GDM1 (cell line): Measurements from ENCODE around the gene KSR1.
"Not testable (repeated sequence)": the region's sequence is repeated elsewhere in the genome, so short reads cannot be mapped to it uniquely, and the experiment has no call there.

Source experiments
- DNase-seq: peaks from one replicate; lab custom pipeline; 2025; lab: John Stamatoyannopoulos, UW

The KSR1 gene

DNA sequence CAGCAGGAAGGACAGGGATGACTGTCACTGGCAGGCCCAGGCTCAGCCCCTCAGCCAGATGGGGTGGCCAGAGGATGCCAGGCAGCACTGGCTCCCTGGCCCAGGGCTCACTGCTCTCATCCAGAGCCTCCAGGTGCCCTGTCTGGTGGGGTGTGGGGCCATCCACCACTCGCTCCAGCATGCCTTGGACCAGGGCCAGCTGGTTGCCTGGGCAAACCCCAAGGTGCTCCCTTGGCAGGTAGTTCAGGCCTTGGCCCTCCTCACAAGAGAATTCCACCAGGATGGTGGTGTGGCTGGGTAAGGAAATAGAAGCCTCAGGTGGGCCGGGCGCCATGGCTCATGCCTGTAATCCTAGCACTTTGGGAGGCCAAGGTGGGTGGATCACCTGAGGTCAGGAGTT is 204.2 kb downstream of the KSR1 start:
- no peak for DNase-seq

GRCh38 chr17:27663936-27664605 is 207.8 kb downstream of the KSR1 start:
- no peak for DNase-seq

DNA sequence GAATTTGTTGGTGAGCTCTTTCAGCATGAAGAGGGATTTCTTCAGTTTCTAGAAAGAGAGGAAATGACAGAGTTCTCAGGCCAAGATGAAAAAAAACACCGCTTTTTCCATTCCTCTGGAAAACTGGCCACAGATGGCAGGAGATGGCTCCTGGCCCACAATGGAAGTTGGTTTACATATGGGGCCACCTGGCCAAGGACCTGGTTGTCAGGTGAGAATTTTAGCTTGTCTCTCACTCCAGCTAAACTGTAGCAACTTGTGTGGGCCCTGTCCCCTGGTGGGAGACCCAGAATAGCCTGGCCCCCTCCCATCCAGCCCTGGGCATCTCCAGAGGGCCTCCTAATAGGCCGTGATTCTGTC is 208.3 kb downstream of the KSR1 start:
- DNase-seq = no peak

DNA sequence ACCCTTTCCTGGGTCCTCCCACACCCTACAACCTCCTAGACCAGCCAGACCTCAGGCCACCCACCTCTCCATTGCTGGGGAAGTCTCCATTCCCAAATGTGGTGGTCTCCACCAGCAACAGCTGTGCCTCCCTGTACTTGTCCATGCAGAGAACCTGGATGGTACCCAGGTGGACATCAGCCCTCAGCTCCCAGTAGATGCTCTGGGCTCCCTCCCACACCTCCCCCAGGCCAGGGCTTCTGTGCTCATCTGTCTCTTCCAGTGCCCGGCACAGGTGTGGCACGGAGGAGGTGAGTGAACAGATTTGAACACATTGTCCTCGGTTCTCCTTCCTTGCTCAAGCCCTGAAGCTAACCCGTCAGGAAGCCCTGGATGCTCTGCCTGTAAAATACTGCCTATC is 209.3 kb downstream of the KSR1 start:
- DNase-seq = no peak

GRCh38 chr17:27666270-27666669 is 210.0 kb downstream of the KSR1 start:
- not testable (repeated sequence) for DNase-seq

DNA sequence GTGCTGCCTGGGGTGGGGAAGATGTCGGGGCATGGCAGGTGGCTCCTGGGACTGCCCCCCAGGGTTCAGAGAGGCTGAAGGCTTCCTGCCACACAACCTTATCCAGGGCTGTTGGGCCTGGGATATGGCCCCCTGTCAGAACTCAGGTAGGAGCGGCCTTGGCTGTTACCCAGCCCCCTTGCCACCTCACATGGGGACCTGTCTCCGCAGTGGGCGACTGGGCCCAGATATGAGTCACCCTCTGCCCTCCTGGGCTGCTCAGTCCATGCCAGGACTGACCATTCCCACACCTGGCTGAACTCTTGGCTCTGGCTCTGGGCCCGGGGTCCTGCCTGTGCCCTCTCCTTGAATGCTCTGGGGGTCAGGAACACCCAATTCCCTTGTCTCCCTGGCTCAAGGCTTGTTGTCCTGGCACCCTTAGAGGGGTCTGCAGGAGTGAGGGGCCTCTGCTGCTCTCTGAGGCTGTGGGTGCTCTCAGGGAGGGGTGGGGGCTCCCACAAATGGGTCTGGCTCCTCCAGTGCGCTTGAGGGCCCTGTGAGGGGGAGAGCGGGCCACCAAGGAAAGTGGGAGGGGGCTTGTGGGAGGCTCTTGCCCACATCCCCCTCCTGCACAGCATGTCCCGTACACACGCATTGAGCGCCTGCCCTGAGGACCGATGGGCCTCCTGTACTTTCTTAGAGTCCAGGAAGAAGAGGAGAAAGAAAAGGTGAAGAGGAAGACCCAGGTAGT is 210.7 kb downstream of the KSR1 start:
- DNase-seq = no peak

- no peak for DNase-seq
These were observed 211.6 kb downstream of the KSR1 start for GRCh38 chr17:27667656-27668487.

DNA sequence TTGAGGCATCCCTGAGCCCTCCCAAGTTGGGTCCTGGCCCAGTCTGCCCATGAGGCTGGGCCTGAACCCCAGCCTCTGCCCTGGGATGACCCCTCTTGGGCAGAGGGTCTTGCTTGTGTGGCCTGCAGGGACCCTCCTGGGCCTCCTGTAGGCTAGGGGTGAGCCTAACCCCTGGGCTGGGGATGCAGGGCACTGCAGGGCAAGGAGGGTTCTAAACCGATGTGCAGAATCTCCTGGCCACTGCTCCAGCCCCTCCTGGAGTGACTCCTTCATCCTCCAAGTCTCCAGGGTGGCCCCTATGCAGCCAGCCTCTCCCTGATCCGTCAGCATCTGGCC is 212.2 kb downstream of the KSR1 start:
- no peak for DNase-seq

DNA sequence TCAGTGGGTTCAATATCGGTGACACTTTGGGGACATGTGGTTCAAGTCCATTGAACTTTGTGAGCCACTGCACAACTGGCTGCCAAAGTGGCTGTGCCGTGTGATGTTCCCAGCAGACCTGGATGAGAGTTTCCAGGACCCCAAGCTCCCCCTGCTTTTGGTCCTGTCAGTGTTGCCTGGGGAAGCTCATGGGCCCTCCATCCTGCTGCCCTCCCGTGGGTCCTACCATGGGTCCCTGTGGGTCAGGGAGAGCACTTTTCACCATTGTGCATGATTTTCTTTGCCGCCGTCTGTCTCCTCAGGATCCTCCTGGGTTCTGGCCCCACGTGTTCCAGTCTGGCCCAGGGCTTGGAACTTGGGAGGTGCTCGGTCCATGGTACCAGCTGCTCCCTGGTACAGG is 212.9 kb downstream of the KSR1 start:
- no peak for DNase-seq

DNA sequence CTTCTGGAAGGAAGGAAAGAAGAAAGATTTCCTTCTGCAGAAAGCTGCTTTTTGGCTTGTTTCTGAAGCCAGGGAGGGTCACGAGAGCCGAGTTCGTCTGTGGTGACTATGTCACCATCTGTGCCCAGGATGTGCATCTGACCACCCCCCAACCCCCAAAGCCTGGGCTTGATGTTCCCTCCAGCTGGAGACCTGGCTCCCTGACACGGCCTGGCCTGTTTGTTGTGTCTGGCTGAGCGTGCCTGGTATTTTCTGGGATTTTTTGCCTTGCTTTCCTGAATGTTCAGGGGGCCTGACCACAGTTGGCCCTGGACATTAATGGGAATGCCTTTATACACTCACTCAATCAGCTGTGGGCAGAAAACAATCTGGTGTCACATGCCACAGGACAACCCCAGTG is 213.6 kb downstream of the KSR1 start:
- no peak for DNase-seq

GRCh38 chr17:27670791-27671590 is 214.7 kb downstream of the KSR1 start:
- no peak for DNase-seq

GRCh38 chr17:27671591-27671910 is 215.3 kb downstream of the KSR1 start:
- DNase-seq = no peak

DNA sequence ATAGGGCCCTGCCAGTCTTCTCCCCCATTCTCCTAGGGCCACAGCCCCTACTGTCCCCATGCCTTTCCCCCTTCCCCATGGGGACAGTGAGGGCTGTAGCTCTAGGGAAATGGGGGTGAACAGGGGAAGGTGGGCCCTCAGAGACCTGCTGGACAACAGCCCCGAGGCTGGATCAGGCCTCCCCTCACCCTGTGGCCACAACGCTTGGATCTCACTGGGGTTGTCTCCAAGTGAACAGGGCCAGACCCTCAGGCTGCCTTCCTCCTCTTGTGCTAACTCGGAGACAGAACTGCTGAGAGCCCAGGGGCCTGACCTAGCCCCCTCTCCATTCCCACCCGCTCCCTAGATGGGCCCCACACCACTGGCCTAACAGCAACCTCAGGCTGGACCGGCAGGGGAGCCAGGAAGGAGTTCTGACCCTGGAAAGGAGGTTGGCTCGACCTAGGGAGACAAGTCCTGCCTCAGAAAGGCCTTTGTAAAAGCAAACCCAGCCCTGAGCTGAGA is 215.8 kb downstream of the KSR1 start:
- DNase-seq = not testable (repeated sequence)

- DNase-seq = no peak
These were observed 218.1 kb downstream of the KSR1 start for GRCh38 chr17:27674335-27674734.
